Measurements from ENCODE around the gene TMEM255B. TPM values are rescaled to one million over a fixed set of nuclear protein-coding genes. Genes with fewer than 3 reads are reported as not detected.

The TMEM255B gene
- total and polyA plus RNA-seq, 9 donors = 0.60 to 18.6 (median 7.9) TPM

GRCh38 chr13:113748101-113748861 lies 10.7 kb upstream of the TMEM255B start:
- no peaks in the 10 kb centered on the region for H3K9me3 ChIP-seq
- no peaks in the 10 kb centered on the region for H3K4me1 ChIP-seq (ENCODE audit: insufficient read depth)
- no peaks in the 10 kb centered on the region for H3K36me3 ChIP-seq
- no peak overlapping the region for H3K4me3 ChIP-seq
- H3K27ac ChIP-seq = no peak overlapping the region
- WGBS, 3 donors = 81 to 82% (median 81%) methylated on average over 25 of the region's 25 CpGs
- intact Hi-C loops (cut with DNase I) = no loop called here
- no peak for DNase-seq
- no peaks in the 10 kb centered on the region for H3K27me3 ChIP-seq
- TF ChIP-seq EP300 (IDR thresholded peaks at IDR 0.05) (no peak), POLR2A (IDR thresholded peaks at IDR 0.05) (no peak)
- TF ChIP-seq, protein P1, sequence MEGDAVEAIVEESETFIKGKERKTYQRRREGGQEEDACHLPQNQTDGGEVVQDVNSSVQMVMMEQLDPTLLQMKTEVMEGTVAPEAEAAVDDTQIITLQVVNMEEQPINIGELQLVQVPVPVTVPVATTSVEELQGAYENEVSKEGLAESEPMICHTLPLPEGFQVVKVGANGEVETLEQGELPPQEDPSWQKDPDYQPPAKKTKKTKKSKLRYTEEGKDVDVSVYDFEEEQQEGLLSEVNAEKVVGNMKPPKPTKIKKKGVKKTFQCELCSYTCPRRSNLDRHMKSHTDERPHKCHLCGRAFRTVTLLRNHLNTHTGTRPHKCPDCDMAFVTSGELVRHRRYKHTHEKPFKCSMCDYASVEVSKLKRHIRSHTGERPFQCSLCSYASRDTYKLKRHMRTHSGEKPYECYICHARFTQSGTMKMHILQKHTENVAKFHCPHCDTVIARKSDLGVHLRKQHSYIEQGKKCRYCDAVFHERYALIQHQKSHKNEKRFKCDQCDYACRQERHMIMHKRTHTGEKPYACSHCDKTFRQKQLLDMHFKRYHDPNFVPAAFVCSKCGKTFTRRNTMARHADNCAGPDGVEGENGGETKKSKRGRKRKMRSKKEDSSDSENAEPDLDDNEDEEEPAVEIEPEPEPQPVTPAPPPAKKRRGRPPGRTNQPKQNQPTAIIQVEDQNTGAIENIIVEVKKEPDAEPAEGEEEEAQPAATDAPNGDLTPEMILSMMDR (IDR thresholded peaks at IDR 0.05) = no peak

DNA sequence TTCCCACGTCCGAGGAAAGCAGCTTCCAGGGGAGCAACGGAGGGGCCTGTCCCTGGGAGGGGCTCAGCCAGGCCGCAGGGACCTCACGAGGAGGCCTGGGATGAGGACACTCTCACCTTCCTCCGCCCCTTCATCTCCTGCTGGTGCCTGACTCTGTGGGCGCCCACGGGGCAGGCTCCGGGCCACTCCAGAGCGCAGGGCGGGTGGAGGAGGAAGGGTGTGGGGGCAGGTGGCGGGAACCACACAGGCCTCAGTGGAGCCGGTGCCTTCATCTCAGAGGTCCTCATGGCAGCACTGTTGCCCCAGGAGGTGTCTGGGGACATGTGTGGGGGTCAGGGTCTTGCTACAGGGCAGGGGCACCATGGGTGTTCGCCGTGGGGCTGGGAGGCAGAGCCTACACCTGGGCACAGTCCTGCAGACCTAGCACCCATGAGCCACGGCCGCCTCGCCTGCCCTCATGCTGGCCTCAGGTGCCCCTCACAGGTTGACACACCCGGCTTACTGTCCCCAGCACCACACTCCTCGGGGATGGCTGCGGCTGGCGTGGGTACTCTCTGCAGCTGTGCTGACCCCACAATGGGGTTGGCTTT lies 10.1 kb upstream of the TMEM255B start:
- Histone ChIP-seq H3K4me1 (ENCODE audit: insufficient read depth) (no peaks in the 10 kb centered on the region), H3K4me3 (no peak overlapping the region), H3K9me3 (no peaks in the 10 kb centered on the region), H3K36me3 (no peaks in the 10 kb centered on the region), H3K27me3 (no peaks in the 10 kb centered on the region), H3K27ac (no peak overlapping the region)
- 88 to 91% (median 88%) methylated on average over 19 to 22 of the region's 22 CpGs for WGBS, 3 donors
- TF ChIP-seq EP300 (IDR thresholded peaks at IDR 0.05) (no peak), POLR2A (IDR thresholded peaks at IDR 0.05) (no peak)
- TF ChIP-seq, protein P1 (IDR thresholded peaks at IDR 0.05) = no peak
- intact Hi-C loops (cut with DNase I) = no loop called here
- no peak for DNase-seq

GRCh38 chr13:113749507-113749906 lies 9.5 kb upstream of the TMEM255B start:
- H3K9me3 ChIP-seq = no peaks in the 10 kb centered on the region
- H3K36me3 ChIP-seq = no peaks in the 10 kb centered on the region
- no peaks in the 10 kb centered on the region for H3K4me1 ChIP-seq (ENCODE audit: insufficient read depth)
- H3K27ac ChIP-seq = no peak overlapping the region
- H3K4me3 ChIP-seq = no peak overlapping the region
- no peaks in the 10 kb centered on the region for H3K27me3 ChIP-seq
- TF ChIP-seq EP300 (IDR thresholded peaks at IDR 0.05) (no peak), POLR2A (IDR thresholded peaks at IDR 0.05) (no peak)
- TF ChIP-seq, protein P1 (IDR thresholded peaks at IDR 0.05) = no peak
- no peak for DNase-seq
- intact Hi-C loops (cut with DNase I) = no loop called here
- WGBS, 3 donors = 74 to 83% (median 77%) methylated on average over 9 to 13 of the region's 13 CpGs

DNA sequence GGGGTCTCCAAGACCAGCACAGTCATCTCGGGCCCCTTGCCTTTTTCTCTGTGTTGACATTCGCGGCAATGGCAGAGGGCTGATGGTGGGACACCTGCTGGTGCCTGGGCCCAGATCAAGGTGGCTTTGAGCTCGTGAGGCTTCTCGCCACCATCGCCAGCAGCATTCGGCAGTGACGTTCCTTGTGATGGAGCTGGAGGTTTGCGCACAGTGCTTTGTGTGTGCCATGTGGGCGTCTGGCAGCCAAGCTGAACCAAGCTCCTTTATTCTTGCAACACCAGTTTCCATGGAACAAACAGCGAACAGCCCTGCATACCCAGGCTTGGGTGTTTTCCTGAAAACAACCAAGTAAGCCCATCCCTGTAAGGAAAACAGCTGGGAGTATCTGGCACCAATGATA lies 9.1 kb upstream of the TMEM255B start:
- Histone ChIP-seq H3K9me3 (no peaks in the 10 kb centered on the region), H3K4me1 (ENCODE audit: insufficient read depth) (no peaks in the 10 kb centered on the region), H3K4me3 (no peak overlapping the region), H3K27me3 (no peaks in the 10 kb centered on the region), H3K27ac (no peak overlapping the region), H3K36me3 (no peaks in the 10 kb centered on the region)
- no peak for DNase-seq
- TF ChIP-seq, protein P1 (IDR thresholded peaks at IDR 0.05) = no peak
- 73 to 83% (median 75%) methylated on average over 11 of the region's 11 CpGs for WGBS, 3 donors
- intact Hi-C loops (cut with DNase I) = no loop called here
